ENCODE results near the gene DSCAML1.

The DSCAML1 gene

DNA sequence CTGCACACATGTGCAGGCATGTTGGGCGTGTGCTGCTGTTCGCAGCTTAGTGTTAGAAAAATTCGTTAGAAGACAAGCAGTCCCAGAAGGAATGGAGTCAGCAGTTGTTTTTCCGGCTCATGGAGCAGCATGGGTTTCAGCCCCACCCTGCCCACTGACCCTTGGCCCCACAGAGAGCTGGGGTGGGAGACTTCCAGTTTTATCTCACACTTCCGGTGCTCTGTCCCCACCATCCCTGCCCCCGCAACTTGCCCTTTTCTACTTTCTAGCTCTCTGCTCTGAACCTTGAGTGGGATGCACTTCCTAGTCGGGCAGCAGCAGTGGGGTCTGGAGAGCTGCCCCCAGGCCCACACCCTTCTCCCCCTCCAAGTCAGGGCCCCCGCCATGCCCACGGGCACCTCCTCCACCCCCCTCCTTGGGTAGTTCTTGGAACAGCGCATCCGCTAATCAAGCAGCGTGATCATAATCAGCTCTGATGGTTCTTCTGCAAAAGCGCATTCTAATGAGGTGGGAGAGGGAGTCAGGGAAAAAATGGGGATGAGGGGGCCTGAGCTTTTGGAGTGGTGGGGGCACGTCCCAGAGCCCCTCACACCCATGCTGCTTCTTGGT is 285.0 kb downstream of the DSCAML1 start:
- no peak for DNase-seq

DNA sequence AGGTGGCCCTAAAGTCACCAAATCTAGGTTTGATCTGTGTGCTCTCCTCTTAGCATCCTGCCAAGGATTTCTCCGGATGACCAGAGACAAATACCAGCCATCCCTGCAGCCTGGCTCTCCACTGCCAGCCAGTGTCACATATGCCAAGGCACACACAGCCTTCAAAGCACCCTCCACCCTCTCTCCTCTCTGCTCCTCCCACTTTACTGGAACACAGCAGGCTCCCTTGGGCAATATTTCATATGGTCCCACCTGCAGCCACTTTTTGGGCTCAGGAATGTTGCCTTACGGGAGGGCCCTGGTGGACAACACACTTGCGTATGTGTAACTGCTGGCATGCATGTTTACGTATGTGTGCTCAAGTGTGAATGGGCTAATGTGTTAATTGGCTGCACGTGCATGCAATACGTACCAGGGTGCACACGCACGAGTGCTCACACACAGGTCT is 285.5 kb downstream of the DSCAML1 start:
- DNase-seq: no peak

DNA sequence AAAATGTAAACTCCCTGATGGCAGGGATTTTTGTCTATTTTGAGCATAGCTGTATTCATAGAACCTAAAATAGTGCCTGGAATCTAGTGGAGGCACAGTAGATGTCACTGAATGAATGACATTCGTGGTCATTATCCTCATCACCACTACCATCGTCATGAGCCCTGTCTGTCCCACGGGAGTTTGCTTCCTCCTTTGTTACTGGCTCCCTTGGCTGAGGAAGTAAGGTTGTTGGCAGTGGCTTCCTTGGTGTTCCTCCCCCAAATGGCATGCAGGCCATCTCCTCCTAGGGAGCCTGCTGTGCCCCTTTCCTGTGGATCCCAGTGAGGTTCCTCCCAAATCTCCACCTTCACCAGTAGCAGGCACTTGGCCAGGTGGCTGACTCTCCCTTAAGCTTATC is 286.4 kb downstream of the DSCAML1 start:
- no peak for DNase-seq

DNA sequence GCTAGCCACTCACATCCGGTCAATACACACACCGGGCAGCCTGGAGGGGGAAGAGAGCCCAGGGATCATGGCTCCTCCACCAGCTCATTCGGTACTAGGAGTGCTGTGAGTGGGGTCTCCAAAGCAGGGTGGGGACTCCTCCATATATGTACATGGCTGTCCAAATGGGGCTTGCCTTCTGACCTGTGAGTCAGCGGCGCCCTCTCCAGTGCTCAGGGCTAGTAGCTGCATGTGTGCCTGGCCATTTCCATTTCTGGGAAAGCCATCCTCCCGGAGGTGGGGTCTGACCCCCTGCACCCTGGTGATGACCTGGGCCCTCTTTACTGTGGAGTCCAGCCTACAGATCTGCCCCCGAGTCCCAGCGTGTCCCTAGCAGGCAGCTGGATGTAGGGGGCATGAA is 287.5 kb downstream of the DSCAML1 start:
- DNase-seq: peak; percentile 27

DNA sequence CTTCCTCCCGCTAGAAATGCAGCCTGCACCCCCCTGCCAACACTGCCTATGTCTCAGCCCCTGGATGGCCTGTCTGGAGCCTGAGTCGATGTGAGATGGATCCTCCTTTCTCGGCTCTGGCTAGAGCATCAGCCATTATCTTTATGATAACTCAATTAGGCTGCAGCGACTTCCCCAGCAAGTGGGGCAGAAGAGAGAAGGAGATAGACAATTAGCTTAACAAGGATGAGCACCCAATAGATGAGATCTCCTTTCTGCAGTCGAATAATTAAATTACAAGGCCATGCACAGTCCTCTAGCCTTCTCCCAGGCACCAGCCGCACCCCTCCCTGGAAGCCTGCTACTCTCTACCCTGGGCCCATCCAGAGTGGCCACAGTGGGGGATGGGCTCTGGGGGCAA is 290.0 kb downstream of the DSCAML1 start:
- no peak for DNase-seq

DNA sequence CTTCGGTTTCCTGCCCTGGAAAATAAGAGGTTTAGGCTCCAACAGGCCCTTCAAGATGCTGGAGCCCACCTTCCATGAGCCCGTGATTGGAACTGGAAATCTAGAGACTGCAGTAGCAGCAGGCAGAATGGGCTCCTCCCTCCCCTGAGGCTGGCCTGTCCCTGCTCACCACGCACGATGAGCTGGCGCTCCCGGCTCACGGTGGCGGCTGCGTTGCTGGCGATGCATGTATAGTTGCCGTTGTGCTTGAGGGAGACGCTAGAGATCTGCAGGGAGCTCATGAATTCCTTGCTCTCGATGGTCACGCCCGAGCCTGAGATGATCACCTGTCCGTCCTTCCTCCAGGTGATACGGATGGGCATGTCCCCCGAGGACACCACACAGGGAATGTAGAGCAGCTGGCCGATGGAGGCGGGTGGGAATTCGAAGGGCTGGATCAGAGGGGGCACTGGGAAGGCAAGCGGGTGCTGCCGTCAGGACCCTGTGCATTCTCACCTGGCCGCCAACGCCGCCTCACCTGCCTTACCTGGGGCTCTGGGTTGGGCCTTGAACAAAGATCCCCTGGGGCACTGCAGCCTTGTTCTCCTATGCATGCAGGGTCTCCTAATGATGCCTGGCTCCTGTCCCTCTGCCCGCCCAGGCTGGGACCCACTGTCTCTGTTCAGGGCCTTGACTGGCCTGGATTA is 291.6 kb downstream of the DSCAML1 start:
- no peak for DNase-seq

DNA sequence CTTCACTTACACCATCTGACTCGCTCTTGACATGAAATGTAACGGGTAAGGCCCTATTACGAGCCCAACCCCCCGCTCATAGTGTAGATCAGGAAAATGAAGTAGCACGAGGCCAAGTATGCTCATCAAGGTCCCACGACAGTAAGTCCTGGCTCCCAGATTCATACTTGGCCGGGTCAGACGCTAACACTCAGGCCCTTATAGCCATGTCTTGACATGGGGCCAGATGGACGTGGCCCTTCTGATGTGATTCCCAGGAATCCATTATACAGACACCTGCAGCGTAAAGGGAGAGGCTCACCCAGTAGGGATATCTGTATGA is 294.3 kb downstream of the DSCAML1 start:
- no peak for DNase-seq

DNA sequence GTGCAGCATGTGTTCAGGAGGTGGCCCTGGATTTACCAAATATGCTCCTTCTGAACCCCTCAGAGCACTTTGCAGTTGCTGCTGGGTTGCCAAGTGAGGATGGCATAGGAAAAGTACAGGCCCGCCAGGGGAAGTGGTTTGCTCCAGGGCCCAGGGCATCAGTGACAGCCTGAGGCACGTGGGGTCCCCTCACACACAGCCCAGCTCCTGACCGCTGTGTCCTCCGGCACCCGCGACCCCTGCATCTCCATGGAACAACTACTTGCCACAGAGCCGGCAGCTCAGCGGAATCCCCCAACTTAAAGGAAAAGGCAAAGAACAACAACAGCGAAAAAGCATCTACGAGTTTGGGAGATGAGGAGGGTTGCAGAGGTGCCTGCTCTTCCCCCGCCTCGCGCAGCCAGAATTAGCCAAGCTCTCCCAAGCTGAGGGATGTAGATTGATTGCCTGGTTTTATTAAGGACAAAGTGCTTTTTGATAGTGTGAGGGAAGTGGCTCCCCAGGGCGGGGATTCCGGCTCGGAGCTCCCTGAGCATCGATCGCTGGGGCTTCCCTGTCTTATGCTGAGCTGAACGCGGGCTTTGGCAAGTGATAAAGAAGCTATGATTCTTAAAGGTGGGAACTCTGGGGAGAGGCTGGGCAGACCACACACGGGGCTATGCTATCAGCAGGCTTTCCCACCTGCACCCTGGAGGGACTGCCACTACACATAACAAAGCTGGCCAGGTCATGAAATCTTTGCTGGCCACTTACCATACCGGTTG is 294.8 kb downstream of the DSCAML1 start:
- no peak for DNase-seq

DNA sequence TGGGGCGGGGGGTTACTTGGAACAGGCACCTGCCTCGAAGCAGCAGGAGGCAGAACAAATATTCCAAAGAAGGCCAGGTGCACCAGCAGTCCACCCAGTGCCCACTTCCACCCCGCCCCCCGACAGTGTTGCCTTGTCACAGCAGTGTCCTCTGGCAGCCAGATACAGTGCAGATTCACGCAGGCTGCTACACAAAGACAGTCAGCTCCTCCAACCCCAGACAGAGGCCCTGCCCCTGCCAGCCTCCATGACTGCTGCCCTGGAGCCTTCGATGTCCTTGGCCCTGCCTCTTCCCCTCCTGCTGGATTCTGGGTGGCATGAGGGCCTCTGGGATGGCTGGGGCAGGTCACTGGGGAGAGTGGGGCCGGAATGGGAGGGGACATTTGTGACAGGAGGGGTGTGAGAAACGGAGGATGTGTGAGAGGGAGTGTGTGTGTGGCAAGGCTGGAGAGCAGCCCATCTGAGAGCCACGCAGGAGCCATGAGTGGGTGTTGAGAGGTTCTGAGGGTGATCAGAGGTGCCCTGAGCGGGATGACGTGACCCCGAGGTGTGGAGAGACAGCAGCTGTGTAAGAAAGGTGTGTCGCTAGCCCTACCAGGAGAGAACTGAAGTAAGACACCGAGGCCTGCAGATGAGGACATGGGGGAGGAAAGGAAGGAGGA is 295.6 kb downstream of the DSCAML1 start:
- peak; percentile 80 for DNase-seq

DNA sequence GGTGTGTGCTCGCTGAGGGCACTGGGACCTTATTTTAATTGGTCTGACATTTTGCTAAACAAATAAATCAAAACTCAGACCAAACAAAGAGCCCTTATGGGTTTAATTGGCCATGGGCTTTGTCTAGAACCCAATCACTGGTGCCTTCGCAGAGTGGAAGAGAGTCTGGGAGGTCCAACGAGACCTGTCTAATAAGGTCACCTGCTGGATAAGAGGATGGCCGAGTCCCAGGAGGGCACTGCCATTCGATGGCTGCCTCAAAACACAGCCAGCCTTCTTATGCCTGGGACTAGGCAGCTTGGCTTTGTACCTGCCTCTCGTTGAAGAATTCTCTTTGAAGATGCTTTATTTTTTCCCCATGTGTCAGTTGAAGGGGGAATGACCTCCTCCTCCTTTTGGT is 298.2 kb downstream of the DSCAML1 start:
- DNase-seq: peak; percentile 32

DNA sequence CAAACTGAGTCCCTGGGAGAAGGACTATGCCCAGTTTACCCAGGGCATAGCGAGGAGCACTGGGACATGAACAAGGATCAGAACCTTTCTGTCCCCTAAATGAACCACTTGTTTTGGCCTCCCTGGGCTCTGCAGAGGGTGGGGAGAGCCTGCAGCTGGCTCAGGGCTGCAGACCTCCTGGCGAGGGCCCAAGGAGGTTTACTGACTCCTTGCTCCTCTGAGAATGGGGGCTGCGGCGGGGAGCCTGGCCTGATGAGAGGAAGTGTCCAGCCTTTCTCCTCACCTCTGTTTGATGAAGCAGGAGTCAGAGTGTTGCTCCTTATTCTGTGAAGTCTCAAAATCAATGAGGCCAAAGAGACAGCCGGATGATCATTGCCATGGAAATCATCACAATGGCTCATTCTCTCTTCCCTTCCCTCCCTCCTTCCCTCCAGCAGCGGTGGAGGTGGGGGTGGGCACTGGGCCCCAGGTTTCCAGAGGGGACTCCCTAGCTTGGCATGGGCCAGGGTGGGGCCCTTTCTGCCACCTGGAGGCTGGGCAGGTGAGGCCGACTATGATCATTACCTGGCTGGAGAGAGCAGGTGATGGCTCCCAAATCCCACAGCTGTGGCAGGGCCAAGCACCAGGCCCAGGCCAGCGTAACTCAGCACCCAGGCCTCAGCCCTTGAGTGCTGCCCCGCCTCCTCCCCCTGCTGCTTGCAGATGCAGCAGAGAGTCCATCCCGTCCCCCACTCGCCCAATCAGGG is 299.6 kb downstream of the DSCAML1 start:
- no peak for DNase-seq

DNA sequence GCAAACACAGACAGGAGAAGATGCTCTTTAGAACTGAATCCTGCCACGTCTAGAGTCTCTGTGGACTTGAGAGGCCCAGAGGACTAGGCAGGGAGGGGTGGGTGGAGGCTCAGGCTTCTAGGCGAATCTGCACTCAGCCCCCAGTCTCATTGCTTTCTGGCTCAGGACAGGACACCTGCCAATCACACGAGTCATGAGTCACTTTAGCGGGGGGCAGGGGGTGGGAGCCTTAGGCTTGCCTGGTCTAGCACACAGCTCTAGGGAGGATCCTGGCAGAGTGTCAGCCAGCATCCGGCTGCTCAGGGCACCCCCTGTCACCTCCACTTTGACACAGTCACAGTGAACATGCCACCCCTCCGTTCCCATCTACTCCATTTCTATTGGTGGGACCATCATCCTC is 301.7 kb downstream of the DSCAML1 start:
- peak; percentile 51 for DNase-seq

DNA sequence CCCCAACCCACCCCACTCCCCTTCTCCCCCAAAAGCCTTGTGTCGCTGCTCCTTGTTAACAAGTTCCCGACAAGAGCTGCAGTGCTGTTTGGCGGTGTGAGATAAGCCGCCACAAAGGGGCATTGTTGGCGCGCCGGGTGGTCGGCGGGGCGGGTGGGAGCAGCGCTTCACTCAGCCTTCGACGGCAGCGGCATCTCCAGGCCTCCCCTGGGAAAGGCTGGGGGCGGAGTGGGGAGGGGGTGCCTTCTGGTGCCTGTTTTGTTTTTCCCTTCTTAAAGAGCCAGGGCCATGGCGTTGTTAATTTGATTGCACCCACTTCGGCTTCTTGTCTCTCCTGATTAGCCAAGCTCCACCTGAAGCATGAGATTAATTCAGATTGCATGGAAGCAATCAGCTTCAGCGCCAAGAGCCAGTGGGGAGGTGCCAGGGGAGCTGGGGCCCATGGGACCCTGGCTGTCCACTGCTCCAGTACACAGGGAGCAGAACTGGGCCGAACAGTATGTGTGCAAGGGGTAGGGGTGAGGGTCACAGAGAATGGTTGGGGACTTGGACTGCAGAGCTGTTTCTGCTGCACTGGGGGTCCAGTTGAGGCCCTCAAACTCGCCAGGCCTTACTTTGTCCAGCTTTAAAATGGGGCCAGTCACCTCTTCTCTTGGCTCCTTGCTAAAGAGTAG is 304.3 kb downstream of the DSCAML1 start:
- DNase-seq: no peak

DNA sequence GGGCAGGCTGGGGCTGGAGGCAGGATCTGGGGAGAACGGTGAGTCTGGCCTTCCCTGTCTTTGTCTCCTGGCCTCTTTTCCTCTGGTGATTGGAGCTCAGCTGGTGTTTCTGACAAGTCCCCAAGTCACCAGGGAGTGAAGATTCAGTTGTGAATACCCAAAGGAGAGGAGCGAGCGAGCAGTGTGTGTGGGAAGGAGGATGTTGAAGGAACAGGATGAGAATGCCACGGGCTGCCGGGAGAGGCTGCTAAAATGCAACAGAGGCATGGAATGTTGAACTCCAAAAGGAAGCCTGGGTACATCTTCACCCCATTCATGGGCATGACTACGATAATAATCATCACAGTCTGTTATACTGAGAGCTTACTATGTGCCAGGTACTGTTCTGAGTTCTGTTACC is 306.1 kb downstream of the DSCAML1 start:
- no peak for DNase-seq

DNA sequence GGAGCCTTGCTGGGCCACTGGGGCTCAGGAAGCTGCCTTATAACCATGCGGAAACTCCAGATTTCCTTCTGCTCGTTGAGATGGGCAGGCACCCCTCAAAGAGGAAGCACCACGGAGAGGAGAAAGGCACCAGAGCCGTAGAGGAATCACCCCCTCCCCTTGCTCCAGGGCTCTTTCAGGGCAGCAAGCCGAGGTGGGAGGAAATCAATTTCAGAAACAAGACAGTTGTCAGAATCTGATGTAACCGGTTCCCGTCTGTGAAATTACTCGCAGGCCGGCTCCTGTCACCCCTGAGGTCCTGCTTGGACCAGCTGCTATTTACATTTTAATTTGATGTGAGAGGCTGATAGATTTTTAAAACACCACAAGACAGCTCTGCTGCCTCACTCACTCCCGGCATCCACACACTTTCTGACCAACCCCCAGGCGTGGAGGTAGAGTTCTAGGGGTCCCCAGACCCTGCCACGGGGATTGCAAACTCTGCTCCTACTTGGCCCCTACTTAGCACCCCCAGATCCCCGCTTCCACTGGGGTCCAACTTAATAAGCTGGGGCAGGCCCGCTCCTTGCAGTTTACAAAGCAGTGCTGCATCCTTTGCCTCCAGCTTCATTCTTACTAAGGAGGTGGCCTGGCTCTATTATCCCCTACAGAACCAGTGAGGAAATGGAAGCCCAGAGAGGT is 306.9 kb downstream of the DSCAML1 start:
- no peak for DNase-seq

DNA sequence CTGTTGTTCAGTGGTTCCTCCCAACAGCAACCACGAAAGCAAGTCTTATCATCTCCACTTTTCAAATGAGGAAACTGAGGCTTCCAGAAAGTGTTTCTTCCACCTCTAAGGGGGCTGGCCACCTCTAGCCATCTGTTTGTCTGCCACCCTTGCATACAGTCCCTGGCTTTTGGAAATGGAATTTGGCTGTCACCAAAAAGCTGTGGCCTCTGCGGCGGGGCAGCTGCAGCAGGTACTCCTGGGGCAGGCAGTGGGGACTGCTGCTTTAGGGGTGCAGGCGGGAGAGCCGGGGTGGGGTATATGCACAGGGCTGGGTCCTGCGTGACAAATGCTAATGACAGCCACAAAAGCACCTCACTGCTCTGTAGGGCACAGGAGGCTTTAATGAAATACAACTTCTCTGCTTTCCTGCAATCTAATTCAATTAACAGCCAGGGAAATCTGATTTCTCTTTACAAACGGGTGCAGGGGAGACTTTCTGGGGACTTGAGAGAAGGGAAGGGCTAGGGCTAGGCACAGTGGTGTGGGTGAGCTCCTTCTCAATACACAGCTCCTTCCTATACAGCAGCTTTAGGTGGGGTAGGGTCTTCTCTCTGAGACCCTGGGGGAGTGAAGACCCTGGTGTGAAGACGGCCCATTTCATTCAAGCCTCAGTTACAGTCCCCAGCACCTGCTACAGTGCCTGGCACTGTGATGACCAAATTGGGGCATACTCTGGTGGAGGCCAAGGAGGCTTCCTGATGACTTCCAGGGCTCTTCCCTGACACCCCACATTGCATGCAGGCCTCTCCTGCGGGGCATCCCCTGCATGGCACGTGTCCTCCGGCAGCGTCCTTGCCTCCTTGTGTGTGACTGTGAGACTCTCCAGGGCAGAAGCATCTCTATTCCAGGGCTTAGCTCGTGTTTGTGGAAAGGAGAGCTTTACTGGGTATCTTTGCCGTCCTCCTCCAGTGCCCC is 307.7 kb downstream of the DSCAML1 start:
- no peak for DNase-seq

DNA sequence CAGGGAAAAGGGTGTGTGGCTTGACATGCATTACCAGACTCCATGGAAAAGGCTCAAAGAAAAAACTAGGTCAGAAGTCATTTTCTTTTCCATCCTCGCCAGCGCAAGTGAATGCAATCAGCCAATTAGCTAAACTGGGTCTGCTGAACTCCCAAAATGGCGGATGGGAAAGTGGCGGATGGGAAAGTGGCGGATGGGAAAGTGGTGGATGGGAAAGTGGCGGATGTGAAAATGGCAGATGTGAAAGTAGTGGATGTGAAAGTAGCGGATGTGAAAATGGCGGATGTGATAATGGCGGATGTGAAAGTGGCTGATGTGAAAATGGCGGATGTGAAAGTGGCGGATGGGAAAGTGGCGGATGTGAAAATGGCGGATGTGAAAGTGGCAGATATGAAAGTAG is 311.0 kb downstream of the DSCAML1 start:
- no peak for DNase-seq

DNA sequence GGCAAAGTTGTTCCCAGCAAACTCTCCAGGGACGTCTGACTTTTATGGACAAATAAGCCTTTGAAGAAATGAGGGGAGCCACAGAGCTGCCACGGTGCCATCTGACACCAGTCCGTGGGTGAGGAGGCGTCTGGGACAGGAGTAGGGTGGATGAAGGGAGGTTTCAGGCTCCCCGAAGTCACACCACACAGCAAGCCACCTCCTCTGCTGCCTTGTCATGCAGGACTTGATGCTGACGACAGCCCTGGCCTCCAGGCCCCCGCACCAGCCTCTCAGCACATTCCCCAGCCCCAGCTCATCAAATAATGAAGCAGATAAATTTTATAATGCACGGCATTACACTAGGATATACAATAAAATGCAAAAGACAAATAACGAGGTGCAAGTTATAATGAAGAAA is 312.9 kb downstream of the DSCAML1 start:
- no peak for DNase-seq

DNA sequence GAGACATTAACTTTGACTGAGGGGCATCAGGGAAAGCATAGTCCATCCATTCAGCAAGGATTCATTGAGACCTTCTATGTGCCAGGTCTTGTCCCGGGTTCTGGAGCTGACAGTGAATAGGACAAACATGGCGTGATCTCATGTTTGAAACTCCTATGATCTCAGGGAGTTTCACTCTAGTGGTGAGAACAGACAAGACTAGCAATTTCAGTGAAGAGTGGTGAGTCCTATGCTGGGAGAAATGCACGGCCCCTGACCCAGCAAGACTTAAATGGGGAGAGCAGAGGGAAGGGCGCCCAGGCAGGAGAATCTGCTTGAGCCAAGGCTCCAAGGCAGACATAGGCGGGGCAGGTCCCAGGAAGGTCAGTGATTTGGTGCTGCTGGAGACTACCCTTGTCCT is 313.6 kb downstream of the DSCAML1 start:
- DNase-seq: no peak

DNA sequence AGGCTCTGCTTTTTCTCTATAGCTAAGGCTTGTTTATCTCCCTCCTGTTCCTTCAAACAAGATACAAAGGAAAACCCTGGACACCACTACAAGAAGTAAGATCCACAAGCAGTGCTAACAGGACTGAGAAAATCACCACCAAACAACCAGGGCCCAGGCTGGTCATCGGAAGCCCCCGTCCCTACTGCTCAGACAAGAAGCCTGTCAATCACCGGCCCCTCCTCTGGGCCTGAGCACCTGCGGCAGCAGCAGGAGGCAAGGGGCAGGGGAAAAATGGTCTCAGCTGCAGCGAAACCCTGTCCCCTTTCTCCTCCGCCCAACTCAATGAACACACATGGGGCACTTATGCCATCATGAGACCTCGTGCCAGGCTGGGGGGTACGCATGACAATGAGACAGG is 314.1 kb downstream of the DSCAML1 start:
- no peak for DNase-seq

DNA sequence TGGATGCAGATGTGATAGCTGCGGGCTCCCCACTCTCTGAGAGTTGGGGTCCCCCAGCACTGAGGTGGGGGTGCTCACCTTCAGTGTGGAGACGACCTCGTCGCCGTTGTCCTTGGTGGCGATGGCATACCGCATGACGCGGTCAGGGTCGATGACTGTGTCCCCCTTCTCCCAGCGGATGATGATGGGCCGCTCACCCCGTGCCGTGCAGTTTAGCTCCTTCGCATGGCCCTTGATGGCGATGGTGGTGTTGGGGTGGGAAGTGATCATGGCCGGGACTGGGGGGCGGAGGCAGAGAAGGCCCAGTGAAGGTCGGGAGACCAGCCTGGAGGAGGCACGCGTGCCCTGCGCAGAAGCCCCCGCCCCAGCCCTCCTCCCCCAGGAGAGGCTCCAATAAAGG is 315.1 kb downstream of the DSCAML1 start:
- DNase-seq: no peak

Measured in DMS53 (cell line).